Endothelial cell (in vitro differentiated cells): ENCODE measurements around the gene SEC14L1. TPM values are rescaled to one million over a fixed set of nuclear protein-coding genes. Genes with fewer than 3 reads are reported as not detected.

Experiments
- DNase-seq: peaks from one replicate; pipeline ENCODE4 v3.0.0; 2021; ENCODE audit warnings: low spot score
- H3K27ac Mint-ChIP-seq: one replicate; pipeline ENCODE4 v1.8.0; 2021; ENCODE audit warnings: mixed read lengths, inconsistent platforms; ENCODE audit not compliant: unreplicated experiment
- H3K27me3 Mint-ChIP-seq: one replicate; pipeline ENCODE4 v1.8.0; 2021; ENCODE audit warnings: mild to moderate bottlenecking, moderate library complexity, mixed read lengths, inconsistent platforms; ENCODE audit not compliant: unreplicated experiment
- H3K36me3 Mint-ChIP-seq: one replicate; pipeline ENCODE4 v1.8.0; 2021; ENCODE audit warnings: mild to moderate bottlenecking, low read depth, mixed read lengths, inconsistent platforms; ENCODE audit not compliant: unreplicated experiment
- H3K4me1 Mint-ChIP-seq: one replicate; pipeline ENCODE4 v1.8.0; 2021; ENCODE audit warnings: mild to moderate bottlenecking, mixed read lengths, inconsistent platforms; ENCODE audit not compliant: unreplicated experiment
- H3K4me3 Mint-ChIP-seq: one replicate; pipeline ENCODE4 v1.8.0; 2021; ENCODE audit warnings: mild to moderate bottlenecking, mixed read lengths, inconsistent platforms; ENCODE audit not compliant: unreplicated experiment
- H3K9me3 Mint-ChIP-seq: one replicate; pipeline ENCODE4 v1.8.0; 2021; ENCODE audit warnings: mixed read lengths, inconsistent platforms; ENCODE audit not compliant: unreplicated experiment
- CTCF ChIP-seq: fragments of 200-600 bp; sonication (generic); IDR thresholded peaks from one replicate; pipeline ENCODE4 v1.5.0; 2021; ENCODE audit warnings: antibody characterized with exemption; ENCODE audit not compliant: unreplicated experiment
- total RNA-seq: library from RNA; stranded (reverse); fragmentation: NEBNext Ultra II Directional; extraction: Animal tissue kit (Norgen Biotek cat#: 25700); gene quantifications from one replicate; pipeline ENCODE4 v1.2.1, GENCODE V29; 2021; ENCODE audit not compliant: unreplicated experiment

SEC14L1 gene
- total RNA-seq, 1 donor from 2014 or later: 315 TPM

- peaks cover 43% of the 10 kb centered on the region for H3K4me1 Mint-ChIP-seq
- H3K9me3 Mint-ChIP-seq: no peaks in the 10 kb centered on the region
- DNase-seq: no peak
- peaks cover 5% of the 10 kb centered on the region for H3K27me3 Mint-ChIP-seq
- no peaks in the 10 kb centered on the region for H3K36me3 Mint-ChIP-seq
- no peak for TF ChIP-seq CTCF
- no peak overlapping the region for H3K4me3 Mint-ChIP-seq
- H3K27ac Mint-ChIP-seq: peak overlapping the region; percentile 9
These were observed 24.4 kb upstream of the SEC14L1 start for GRCh38 chr17:77116371-77116860.

- Mint-ChIP-seq H3K27ac (no peak overlapping the region), H3K4me1 (peaks cover 42% of the 10 kb centered on the region), H3K9me3 (no peaks in the 10 kb centered on the region), H3K27me3 (peaks cover 7% of the 10 kb centered on the region), H3K36me3 (no peaks in the 10 kb centered on the region), H3K4me3 (no peak overlapping the region)
- no peak for TF ChIP-seq CTCF
- DNase-seq: no peak
These were observed 23.4 kb upstream of the SEC14L1 start for GRCh38 chr17:77117415-77117814.

GRCh38 chr17:77118251-77118928 is 22.4 kb upstream of the SEC14L1 start:
- no peak for DNase-seq
- H3K4me3 Mint-ChIP-seq: no peak overlapping the region
- H3K27me3 Mint-ChIP-seq: peaks cover 7% of the 10 kb centered on the region
- no peaks in the 10 kb centered on the region for H3K36me3 Mint-ChIP-seq
- H3K4me1 Mint-ChIP-seq: peaks cover 46% of the 10 kb centered on the region
- TF ChIP-seq CTCF: no peak
- no peaks in the 10 kb centered on the region for H3K9me3 Mint-ChIP-seq
- no peak overlapping the region for H3K27ac Mint-ChIP-seq

- Mint-ChIP-seq H3K36me3 (no peaks in the 10 kb centered on the region), H3K9me3 (no peaks in the 10 kb centered on the region), H3K27me3 (peaks cover 4% of the 10 kb centered on the region), H3K27ac (peak overlapping the region; percentile 3), H3K4me1 (peaks cover 54% of the 10 kb centered on the region), H3K4me3 (no peak overlapping the region)
- TF ChIP-seq CTCF: no peak
- DNase-seq: no peak
These were observed 21.0 kb upstream of the SEC14L1 start for GRCh38 chr17:77119668-77120301.

- no peak overlapping the region for H3K4me3 Mint-ChIP-seq
- peaks cover 4% of the 10 kb centered on the region for H3K27me3 Mint-ChIP-seq
- H3K36me3 Mint-ChIP-seq: no peaks in the 10 kb centered on the region
- peak overlapping the region; percentile 70 for H3K27ac Mint-ChIP-seq
- TF ChIP-seq CTCF: no peak
- no peaks in the 10 kb centered on the region for H3K9me3 Mint-ChIP-seq
- H3K4me1 Mint-ChIP-seq: peaks cover 58% of the 10 kb centered on the region
- DNase-seq: no peak
These were observed 19.9 kb upstream of the SEC14L1 start for GRCh38 chr17:77120868-77121267.
